ES-I3 (cell line): ENCODE data around the gene CDH4.

Experiments used
- H3K36me3 ChIP-seq: 2 replicates; pipeline ENCODE4 v1.6.1; 2013; ENCODE audit warnings: mild to moderate bottlenecking, low read length, control low read depth, moderate library complexity; ENCODE audit not compliant: insufficient read depth
- H3K4me1 ChIP-seq: 2 replicates; pipeline ENCODE4 v1.6.1; 2013; ENCODE audit warnings: mild to moderate bottlenecking, control low read depth, low read length; ENCODE audit not compliant: insufficient read depth
- H3K9ac ChIP-seq: 2 replicates; pipeline ENCODE4 v1.6.1; 2013; ENCODE audit warnings: low read depth, mild to moderate bottlenecking, low read length, moderate library complexity
- H3K9me3 ChIP-seq: 2 replicates; pipeline ENCODE4 v1.6.1; 2013; ENCODE audit warnings: mild to moderate bottlenecking, low read length, moderate library complexity; ENCODE audit not compliant: control insufficient read depth, insufficient read depth

Gene CDH4

GRCh38 chr20:61744691-61745396 lies 492.8 kb downstream of the CDH4 start:
- Histone ChIP-seq H3K9ac (no peak overlapping the region), H3K9me3 (no peaks in the 10 kb centered on the region), H3K36me3 (no peaks in the 10 kb centered on the region), H3K4me1 (no peaks in the 10 kb centered on the region)

- Histone ChIP-seq H3K4me1 (no peaks in the 10 kb centered on the region), H3K9ac (no peak overlapping the region)
These were observed 493.5 kb downstream of the CDH4 start for GRCh38 chr20:61745397-61746146.

GRCh38 chr20:61746147-61746646 lies 494.1 kb downstream of the CDH4 start:
- no peak overlapping the region for H3K9ac ChIP-seq
- peaks cover 4% of the 10 kb centered on the region; the same call in 1 of the 2 replicates for H3K9me3 ChIP-seq
- H3K36me3 ChIP-seq, result no peaks in the 10 kb centered on the region
- no peaks in the 10 kb centered on the region for H3K4me1 ChIP-seq

More at GRCh38 chr20:61745397-61746146, 493.5 kb downstream of the CDH4 start:
- Histone ChIP-seq H3K36me3 (no peaks in the 10 kb centered on the region), H3K9me3 (peaks cover 4% of the 10 kb centered on the region; the same call in 1 of the 2 replicates)

GRCh38 chr20:61746781-61747180 lies 494.7 kb downstream of the CDH4 start:
- Histone ChIP-seq H3K9ac (no peak overlapping the region), H3K9me3 (peaks cover 4% of the 10 kb centered on the region), H3K4me1 (no peaks in the 10 kb centered on the region), H3K36me3 (no peaks in the 10 kb centered on the region)

GRCh38 chr20:61748376-61748775 lies 496.3 kb downstream of the CDH4 start:
- Histone ChIP-seq H3K9me3 (peaks cover 4% of the 10 kb centered on the region), H3K9ac (no peak overlapping the region), H3K36me3 (no peaks in the 10 kb centered on the region), H3K4me1 (peaks cover 6% of the 10 kb centered on the region)

GRCh38 chr20:61749406-61750075 lies 497.5 kb downstream of the CDH4 start:
- peaks cover 4% of the 10 kb centered on the region for H3K9me3 ChIP-seq
- no peak overlapping the region for H3K9ac ChIP-seq
- H3K4me1 ChIP-seq, result peaks cover 12% of the 10 kb centered on the region
- no peaks in the 10 kb centered on the region for H3K36me3 ChIP-seq

- Histone ChIP-seq H3K4me1 (peaks cover 12% of the 10 kb centered on the region), H3K9ac (no peak overlapping the region), H3K36me3 (no peaks in the 10 kb centered on the region), H3K9me3 (peaks cover 4% of the 10 kb centered on the region)
These were observed 498.0 kb downstream of the CDH4 start for GRCh38 chr20:61750093-61750492.

GRCh38 chr20:61752576-61752975 lies 500.5 kb downstream of the CDH4 start:
- H3K9me3 ChIP-seq, result peaks cover 4% of the 10 kb centered on the region
- H3K4me1 ChIP-seq, result peaks cover 12% of the 10 kb centered on the region
- H3K9ac ChIP-seq, result no peak overlapping the region
- no peaks in the 10 kb centered on the region for H3K36me3 ChIP-seq

- peaks cover 12% of the 10 kb centered on the region for H3K4me1 ChIP-seq
These were observed 501.4 kb downstream of the CDH4 start for GRCh38 chr20:61753316-61753942.

GRCh38 chr20:61753987-61754956 lies 502.2 kb downstream of the CDH4 start:
- no peaks in the 10 kb centered on the region for H3K36me3 ChIP-seq
- H3K4me1 ChIP-seq, result peaks cover 12% of the 10 kb centered on the region
- peaks cover 4% of the 10 kb centered on the region for H3K9me3 ChIP-seq
- no peak overlapping the region for H3K9ac ChIP-seq

More at GRCh38 chr20:61753316-61753942, 501.4 kb downstream of the CDH4 start:
- Histone ChIP-seq H3K36me3 (no peaks in the 10 kb centered on the region), H3K9me3 (peaks cover 4% of the 10 kb centered on the region), H3K9ac (no peak overlapping the region)

- H3K9ac ChIP-seq, result no peak overlapping the region
- H3K4me1 ChIP-seq, result peaks cover 12% of the 10 kb centered on the region
- no peaks in the 10 kb centered on the region for H3K36me3 ChIP-seq
- H3K9me3 ChIP-seq, result peaks cover 4% of the 10 kb centered on the region
These were observed 503.1 kb downstream of the CDH4 start for GRCh38 chr20:61754976-61755778.

- H3K9me3 ChIP-seq, result no peaks in the 10 kb centered on the region; the same call in none of the 2 replicates
- no peaks in the 10 kb centered on the region for H3K36me3 ChIP-seq
- H3K9ac ChIP-seq, result no peak overlapping the region
- H3K4me1 ChIP-seq, result peaks cover 12% of the 10 kb centered on the region
These were observed 504.1 kb downstream of the CDH4 start for GRCh38 chr20:61755971-61756845.
